Lower leg skin (tissue), 4 donors: Measurements from ENCODE around the gene STK25. TPM values are rescaled to one million over a fixed set of nuclear protein-coding genes. Genes with fewer than 3 reads are reported as not detected.

Experiments used
- DNase-seq, 2 donors: peaks; one replicate each; pipeline ENCODE4 v3.0.0-alpha.2; 2019; ENCODE audit warnings: low spot score in 2 of 2
- H3K4me3 ChIP-seq: fragments of 200-600 bp; sonication (generic); 2 replicates; pipeline ENCODE4 v1.5.1; 2017; ENCODE audit warnings: mild to moderate bottlenecking, low read depth; ENCODE audit not compliant: poor library complexity, severe bottlenecking
- CTCF ChIP-seq, 3 donors: fragments of 450-650 bp; IDR thresholded peaks; one replicate each; pipeline ENCODE4 v1.5.1; 2016; ENCODE audit warnings: antibody characterized with exemption in 3 of 3, mild to moderate bottlenecking in 3 of 3, moderate library complexity in 2 of 3
- POLR2A ChIP-seq, 2 donors: fragments of 450-650 bp; IDR thresholded peaks; one replicate each; pipeline ENCODE4 v1.6.1; 2016 to 2017; ENCODE audit warnings: antibody characterized with exemption in 2 of 2, mild to moderate bottlenecking in 1 of 2, moderate library complexity in 1 of 2
- WGBS, 2 donors: methylation state at CpG; one replicate each; pipeline ENCODE4 v1.1.5; 2018; 5-methylcytosine and 5-hydroxymethylcytosine counted together
- intact Hi-C: fragments of 100-400 bp; cut with DNase I; formaldehyde crosslinking; loops from one replicate; pipeline ENCODE4 v1.15.0; 2023; ENCODE audit warnings: low total_unique reads
- total RNA-seq, 4 donors: library from RNA; depleted of rRNA; stranded (reverse); fragments of >200 nt; gene quantifications; one replicate each; pipeline ENCODE4 v1.1.0, GENCODE V29; 2016

The STK25 gene
- total RNA-seq, 4 donors from 2014 or later = 137 to 315 (median 188) TPM

GRCh38 chr2:241483305-241483704 is 25.1 kb downstream of the STK25 start:
- TF ChIP-seq POLR2A (IDR thresholded peaks at IDR 0.05) = no peak
- no peak for TF ChIP-seq CTCF (IDR thresholded peaks at IDR 0.05)
- 90 to 95% methylated on average over 5 to 9 of the region's 9 CpGs for whole genome bisulfite sequencing, 2 donors
- H3K4me3 ChIP-seq = no peak overlapping the region
- intact Hi-C loops = no loop called here
- DNase-seq = no peak

GRCh38 chr2:241482126-241482955 is 26.0 kb downstream of the STK25 start:
- TF ChIP-seq POLR2A (IDR thresholded peaks at IDR 0.05) (no peak), CTCF (IDR thresholded peaks at IDR 0.05) (no peak)
- no peak overlapping the region for H3K4me3 ChIP-seq
- no peak for DNase-seq
- intact Hi-C loops = no loop called here
- WGBS, 2 donors = 93% methylated on average over 20 of the region's 20 CpGs

- no peak for DNase-seq
- no peak overlapping the region for H3K4me3 ChIP-seq
- intact Hi-C loops = no loop called here
- TF ChIP-seq POLR2A (IDR thresholded peaks at IDR 0.05) (no peak), CTCF (IDR thresholded peaks at IDR 0.05) (no peak)
- 100% methylated on average over 1 of the region's 1 CpG for WGBS, 2 donors
Measured at GRCh38 chr2:241481687-241482086, 26.7 kb downstream of the STK25 start.

DNA sequence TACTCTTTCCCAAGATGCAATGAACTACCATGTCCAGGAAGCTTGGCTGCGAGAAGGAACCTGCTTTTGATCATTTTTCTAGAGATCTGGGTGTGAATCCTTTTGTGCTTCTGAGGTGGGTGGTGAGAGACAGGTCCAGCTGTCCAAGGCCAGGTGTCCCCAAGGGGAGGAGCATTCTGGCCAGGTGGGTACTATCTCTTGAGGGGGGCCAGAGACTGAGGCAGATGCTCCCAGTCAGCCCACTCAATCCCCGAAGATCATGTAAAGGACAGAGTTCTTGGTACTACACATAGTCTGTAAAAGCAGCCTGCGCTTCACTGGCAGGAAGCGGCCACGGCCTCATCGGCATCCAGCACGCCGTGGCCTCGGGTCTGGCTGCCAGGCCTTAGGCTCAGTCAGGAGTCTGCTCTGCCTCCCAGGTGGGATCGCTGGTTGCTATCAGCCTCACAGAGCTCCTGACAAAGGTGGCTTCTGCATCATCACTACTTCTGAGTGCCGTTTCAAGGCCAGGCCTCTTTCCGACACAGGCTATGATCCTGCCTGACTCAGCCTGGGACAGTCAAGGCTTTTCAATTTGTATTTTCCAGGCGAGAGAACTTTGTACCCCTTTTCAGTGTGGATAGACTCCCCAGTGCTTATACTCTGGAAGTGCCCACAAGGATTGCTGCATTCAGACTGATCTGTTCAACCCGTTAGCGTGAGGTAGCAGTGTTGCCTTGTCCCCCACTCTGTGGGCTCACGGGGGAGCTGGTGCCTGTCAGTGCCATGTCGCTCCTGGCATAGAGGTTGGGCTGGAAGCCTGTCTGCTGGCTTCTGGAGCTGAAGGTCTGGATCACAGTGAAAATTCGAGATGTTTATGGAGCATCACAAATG is 29.1 kb downstream of the STK25 start:
- intact Hi-C loops = no loop called here
- no peak overlapping the region for H3K4me3 ChIP-seq
- WGBS, 2 donors = 93 to 96% methylated on average over 9 to 18 of the region's 18 CpGs
- DNase-seq = no peak
- TF ChIP-seq CTCF (IDR thresholded peaks at IDR 0.05) (no peak), POLR2A (IDR thresholded peaks at IDR 0.05) (no peak)

DNA sequence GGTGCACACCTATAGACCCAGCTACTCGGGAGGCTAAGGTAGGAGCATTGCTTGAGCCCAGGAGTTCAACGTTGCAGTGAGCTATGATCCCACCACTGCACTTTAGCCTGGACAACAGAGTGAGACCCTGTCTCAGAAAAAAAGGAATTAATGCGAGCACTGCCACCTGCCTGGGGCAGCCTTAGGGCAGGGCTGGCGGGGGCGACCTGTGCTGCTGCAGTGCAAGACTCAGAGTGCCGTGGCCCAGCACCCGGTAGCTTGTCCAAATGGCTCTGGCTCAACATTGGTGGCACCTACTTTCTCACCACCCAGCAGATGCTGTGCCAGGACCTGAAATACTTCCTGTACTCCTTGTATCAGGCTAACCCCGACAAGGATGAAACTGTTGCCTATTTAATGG is 30.2 kb downstream of the STK25 start:
- H3K4me3 ChIP-seq = no peak overlapping the region
- TF ChIP-seq CTCF (IDR thresholded peaks at IDR 0.05) = no peak
- TF ChIP-seq POLR2A (IDR thresholded peaks at IDR 0.05) = no peak
- WGBS, 2 donors = 92 to 96% methylated on average over 8 of the region's 8 CpGs
- intact Hi-C loops = no loop called here
- DNase-seq = no peak
